HepG2 (cell line): ENCODE measurements around the gene PRADC1. TPM values are rescaled to one million over a fixed set of nuclear protein-coding genes. Genes with fewer than 3 reads are reported as not detected.

Experiments used
- IRF2 ChIP-seq: IDR thresholded peaks from 2 replicates; pipeline ENCODE4 v1.6.1; 2018; ENCODE audit warnings: missing genetic modification reagents, missing compliant biosample characterization
- MIER3 ChIP-seq: IDR thresholded peaks from 2 replicates; pipeline ENCODE4 v1.6.1; 2016; ENCODE audit warnings: missing compliant biosample characterization, borderline replicate concordance
- NR2C2 ChIP-seq: sonication (generic); formaldehyde crosslinking; IDR thresholded peaks from 2 replicates; pipeline ENCODE4 v1.4.0; 2020; ENCODE audit warnings: missing genetic modification reagents, mild to moderate bottlenecking, moderate library complexity, borderline replicate concordance
- ZNF136 ChIP-seq: sonication (generic); formaldehyde crosslinking; IDR thresholded peaks from 2 replicates; pipeline ENCODE4 v1.8.1; 2022; ENCODE audit warnings: low read depth, mild to moderate bottlenecking, moderate library complexity, missing genetic modification reagents
- ZNF556 ChIP-seq: sonication (generic); formaldehyde crosslinking; IDR thresholded peaks from 2 replicates; pipeline ENCODE4 v1.4.0; 2020; ENCODE audit warnings: mild to moderate bottlenecking, missing genetic modification reagents, borderline replicate concordance
- ZNF770 ChIP-seq: sonication (generic); formaldehyde crosslinking; IDR thresholded peaks from 2 replicates; pipeline ENCODE4 v1.5.0; 2020; ENCODE audit warnings: mild to moderate bottlenecking, missing genetic modification reagents
- polyA plus RNA-seq, 8 experiments: library from polyadenylated mRNA; depleted of rRNA in 3 of 8; stranded (reverse) in 7 of 8; unstranded in 1 of 8; fragments of >200 nt; fragmentation: Illumina TruSeq in 4 of 8; extraction: Trizol in 4 of 8; gene quantifications; 2 replicates each; pipeline versions ENCODE4 v1.2.1 to v1.2.3, GENCODE V29; 2011 to 2016; ENCODE audit warnings: low read depth in 4 of 8, missing spikeins in 1 of 8, mixed read lengths in 1 of 8; ENCODE audit not compliant: insufficient read depth in 1 of 8
- total RNA-seq, 5 experiments: library from RNA; depleted of rRNA; stranded (reverse); fragments of >200 nt; fragmentation: Illumina TruSeq; extraction: Trizol; gene quantifications; 2 replicates each; pipeline ENCODE4 v1.2.3, GENCODE V29; 2016; ENCODE audit warnings: low read depth in 1 of 5
- TF ChIP-seq, protein P1 (sequence below), 2 experiments: sonication (generic) in 1 of 2; formaldehyde crosslinking in 1 of 2; IDR thresholded peaks; 2 replicates each; pipeline versions ENCODE4 v1.6.1 to v1.9.0; 2014 to 2022; ENCODE audit warnings: antibody characterized with exemption in 1 of 2, borderline replicate concordance in 1 of 2, inconsistent platforms in 1 of 2, low read depth in 1 of 2, missing genetic modification reagents in 1 of 2
- TF ChIP-seq, protein P2 (sequence below): sonication (generic); formaldehyde crosslinking; IDR thresholded peaks from one replicate; pipeline ENCODE4 v1.5.1; 2020; ENCODE audit warnings: mild to moderate bottlenecking, missing genetic modification reagents; ENCODE audit errors: not compliant biosample characterization
- TF ChIP-seq, protein P3 (sequence below): sonication (generic); formaldehyde crosslinking; IDR thresholded peaks from 2 replicates; pipeline ENCODE4 v1.8.0; 2023; ENCODE audit warnings: mild to moderate bottlenecking, missing genetic modification reagents

The PRADC1 gene
- total and polyA plus RNA-seq, 2 of the 13 experiments (the other 11 are each of a cell fraction or from before 2014, with no cell fraction given): 12.1 to 37.2 TPM

- TF ChIP-seq, protein P1, sequence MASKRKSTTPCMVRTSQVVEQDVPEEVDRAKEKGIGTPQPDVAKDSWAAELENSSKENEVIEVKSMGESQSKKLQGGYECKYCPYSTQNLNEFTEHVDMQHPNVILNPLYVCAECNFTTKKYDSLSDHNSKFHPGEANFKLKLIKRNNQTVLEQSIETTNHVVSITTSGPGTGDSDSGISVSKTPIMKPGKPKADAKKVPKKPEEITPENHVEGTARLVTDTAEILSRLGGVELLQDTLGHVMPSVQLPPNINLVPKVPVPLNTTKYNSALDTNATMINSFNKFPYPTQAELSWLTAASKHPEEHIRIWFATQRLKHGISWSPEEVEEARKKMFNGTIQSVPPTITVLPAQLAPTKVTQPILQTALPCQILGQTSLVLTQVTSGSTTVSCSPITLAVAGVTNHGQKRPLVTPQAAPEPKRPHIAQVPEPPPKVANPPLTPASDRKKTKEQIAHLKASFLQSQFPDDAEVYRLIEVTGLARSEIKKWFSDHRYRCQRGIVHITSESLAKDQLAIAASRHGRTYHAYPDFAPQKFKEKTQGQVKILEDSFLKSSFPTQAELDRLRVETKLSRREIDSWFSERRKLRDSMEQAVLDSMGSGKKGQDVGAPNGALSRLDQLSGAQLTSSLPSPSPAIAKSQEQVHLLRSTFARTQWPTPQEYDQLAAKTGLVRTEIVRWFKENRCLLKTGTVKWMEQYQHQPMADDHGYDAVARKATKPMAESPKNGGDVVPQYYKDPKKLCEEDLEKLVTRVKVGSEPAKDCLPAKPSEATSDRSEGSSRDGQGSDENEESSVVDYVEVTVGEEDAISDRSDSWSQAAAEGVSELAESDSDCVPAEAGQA (IDR thresholded peaks at IDR 0.05; ENCODE audit: low read depth): no peak
- TF ChIP-seq, protein P1 (CRISPR knock-in tag; IDR thresholded peaks at IDR 0.05; ENCODE audit: borderline replicate concordance): no peak
- TF ChIP-seq ZNF556 (CRISPR knock-in tag): 0 out of 2 replicates have a peak, but pooled peaks have one; percentile 31
- TF ChIP-seq MIER3 (CRISPR knock-in tag): peak; percentile 60; the same call in 1 of the 2 replicates
- TF ChIP-seq NR2C2 (CRISPR knock-in tag): no peak
- no peak for TF ChIP-seq ZNF136 (CRISPR knock-in tag)
- no peak; the same call in 1 of the 2 replicates for TF ChIP-seq IRF2 (CRISPR knock-in tag)
- TF ChIP-seq, protein P2, sequence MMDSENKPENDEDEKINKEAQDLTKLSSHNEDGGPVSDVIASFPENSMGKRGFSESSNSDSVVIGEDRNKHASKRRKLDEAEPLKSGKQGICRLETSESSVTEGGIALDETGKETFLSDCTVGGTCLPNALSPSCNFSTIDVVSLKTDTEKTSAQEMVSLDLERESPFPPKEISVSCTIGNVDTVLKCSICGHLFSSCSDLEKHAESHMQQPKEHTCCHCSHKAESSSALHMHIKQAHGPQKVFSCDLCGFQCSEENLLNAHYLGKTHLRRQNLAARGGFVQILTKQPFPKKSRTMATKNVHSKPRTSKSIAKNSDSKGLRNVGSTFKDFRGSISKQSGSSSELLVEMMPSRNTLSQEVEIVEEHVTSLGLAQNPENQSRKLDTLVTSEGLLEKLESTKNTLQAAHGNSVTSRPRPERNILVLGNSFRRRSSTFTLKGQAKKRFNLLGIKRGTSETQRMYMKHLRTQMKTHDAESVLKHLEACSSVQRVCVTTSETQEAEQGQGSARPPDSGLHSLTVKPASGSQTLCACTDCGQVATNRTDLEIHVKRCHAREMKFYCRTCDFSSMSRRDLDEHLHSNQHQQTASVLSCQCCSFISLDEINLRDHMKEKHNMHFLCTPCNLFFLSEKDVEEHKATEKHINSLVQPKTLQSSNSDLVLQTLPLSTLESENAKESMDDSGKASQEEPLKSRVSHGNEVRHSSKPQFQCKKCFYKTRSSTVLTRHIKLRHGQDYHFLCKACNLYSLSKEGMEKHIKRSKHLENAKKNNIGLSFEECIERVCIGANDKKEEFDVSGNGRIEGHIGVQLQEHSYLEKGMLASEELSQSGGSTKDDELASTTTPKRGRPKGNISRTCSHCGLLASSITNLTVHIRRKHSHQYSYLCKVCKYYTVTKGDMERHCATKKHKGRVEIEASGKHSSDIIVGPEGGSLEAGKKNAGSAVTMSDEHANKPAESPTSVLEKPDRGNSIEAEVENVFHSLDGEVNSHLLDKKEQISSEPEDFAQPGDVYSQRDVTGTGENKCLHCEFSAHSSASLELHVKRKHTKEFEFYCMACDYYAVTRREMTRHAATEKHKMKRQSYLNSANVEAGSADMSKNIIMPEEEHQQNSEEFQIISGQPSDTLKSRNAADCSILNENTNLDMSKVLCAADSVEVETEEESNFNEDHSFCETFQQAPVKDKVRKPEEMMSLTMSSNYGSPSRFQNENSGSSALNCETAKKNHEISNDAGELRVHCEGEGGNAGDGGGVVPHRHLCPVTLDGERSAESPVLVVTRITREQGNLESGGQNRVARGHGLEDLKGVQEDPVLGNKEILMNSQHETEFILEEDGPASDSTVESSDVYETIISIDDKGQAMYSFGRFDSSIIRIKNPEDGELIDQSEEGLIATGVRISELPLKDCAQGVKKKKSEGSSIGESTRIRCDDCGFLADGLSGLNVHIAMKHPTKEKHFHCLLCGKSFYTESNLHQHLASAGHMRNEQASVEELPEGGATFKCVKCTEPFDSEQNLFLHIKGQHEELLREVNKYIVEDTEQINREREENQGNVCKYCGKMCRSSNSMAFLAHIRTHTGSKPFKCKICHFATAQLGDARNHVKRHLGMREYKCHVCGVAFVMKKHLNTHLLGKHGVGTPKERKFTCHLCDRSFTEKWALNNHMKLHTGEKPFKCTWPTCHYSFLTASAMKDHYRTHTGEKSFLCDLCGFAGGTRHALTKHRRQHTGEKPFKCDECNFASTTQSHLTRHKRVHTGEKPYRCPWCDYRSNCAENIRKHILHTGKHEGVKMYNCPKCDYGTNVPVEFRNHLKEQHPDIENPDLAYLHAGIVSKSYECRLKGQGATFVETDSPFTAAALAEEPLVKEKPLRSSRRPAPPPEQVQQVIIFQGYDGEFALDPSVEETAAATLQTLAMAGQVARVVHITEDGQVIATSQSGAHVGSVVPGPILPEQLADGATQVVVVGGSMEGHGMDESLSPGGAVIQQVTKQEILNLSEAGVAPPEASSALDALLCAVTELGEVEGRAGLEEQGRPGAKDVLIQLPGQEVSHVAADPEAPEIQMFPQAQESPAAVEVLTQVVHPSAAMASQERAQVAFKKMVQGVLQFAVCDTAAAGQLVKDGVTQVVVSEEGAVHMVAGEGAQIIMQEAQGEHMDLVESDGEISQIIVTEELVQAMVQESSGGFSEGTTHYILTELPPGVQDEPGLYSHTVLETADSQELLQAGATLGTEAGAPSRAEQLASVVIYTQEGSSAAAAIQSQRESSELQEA (CRISPR knock-in tag): no peak
- 0 out of 2 replicates have a peak, but pooled peaks have one; percentile 83 for TF ChIP-seq ZNF770 (CRISPR knock-in tag)
- TF ChIP-seq, protein P3, sequence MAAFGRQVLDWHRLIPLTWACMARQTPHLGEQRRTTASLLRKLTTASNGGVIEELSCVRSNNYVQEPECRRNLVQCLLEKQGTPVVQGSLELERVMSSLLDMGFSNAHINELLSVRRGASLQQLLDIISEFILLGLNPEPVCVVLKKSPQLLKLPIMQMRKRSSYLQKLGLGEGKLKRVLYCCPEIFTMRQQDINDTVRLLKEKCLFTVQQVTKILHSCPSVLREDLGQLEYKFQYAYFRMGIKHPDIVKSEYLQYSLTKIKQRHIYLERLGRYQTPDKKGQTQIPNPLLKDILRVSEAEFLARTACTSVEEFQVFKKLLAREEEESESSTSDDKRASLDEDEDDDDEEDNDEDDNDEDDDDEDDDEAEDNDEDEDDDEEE (CRISPR knock-in tag): no peak
Measured at GRCh38 chr2:73212448-73213176, 20.4 kb downstream of the PRADC1 start (continued).
